ENCODE measurements around the gene TBC1D28.
"Not testable (repeated sequence)": the region's sequence is repeated elsewhere in the genome, so short reads cannot be mapped to it uniquely, and the experiment has no call there.

Gene TBC1D28

GRCh38 chr17:18593138-18593537 lies 51.1 kb downstream of the TBC1D28 start:
- DNase-seq: not testable (repeated sequence)

Measured in fibroblast of skin of right biceps (primary cell).